ENCODE measurements around the gene PALLD.

- TF ChIP-seq ZNF232 (CRISPR knock-in tag; IDR thresholded peaks at IDR 0.05; ENCODE audit: borderline replicate concordance) (no peak), ZNF331 (CRISPR knock-in tag; IDR thresholded peaks at IDR 0.05) (no peak), CTCF (CRISPR knock-in tag; IDR thresholded peaks at IDR 0.05) (no peak), POLR2A (IDR thresholded peaks at IDR 0.05; ENCODE audit: insufficient read depth in 1 of 2, low read depth in 2 of 2, low read length in 2 of 2) (no peak), RAD51 (IDR thresholded peaks at IDR 0.05; ENCODE audit: borderline replicate concordance) (no peak), ZNF329 (CRISPR knock-in tag; IDR thresholded peaks at IDR 0.05; ENCODE audit: low read depth) (no peak), ZNF24 (IDR thresholded peaks at IDR 0.05) (no peak), HDAC1 (CRISPR knock-in tag; IDR thresholded peaks at IDR 0.05) (no peak), JUN (CRISPR knock-in tag; IDR thresholded peaks at IDR 0.05) (no peak), EP300 (IDR thresholded peaks at IDR 0.05; ENCODE audit: low read depth in 2 of 2, low read length in 2 of 2) (no peak), EP300 (CRISPR knock-in tag; IDR thresholded peaks at IDR 0.05; ENCODE audit: borderline replicate concordance) (no peak), SIN3B (IDR thresholded peaks at IDR 0.05; ENCODE audit: low read length) (no peak), HNRNPLL (IDR thresholded peaks at IDR 0.05; ENCODE audit: low read depth, low read length, poor library complexity, severe bottlenecking) (no peak), ZZZ3 (CRISPR knock-in tag; IDR thresholded peaks at IDR 0.05; ENCODE audit: borderline replicate concordance) (no peak), SMC3 (IDR thresholded peaks at IDR 0.05; ENCODE audit: low read length) (no peak)
Observed at GRCh38 chr4:168857009-168857408, 360.2 kb downstream of the PALLD start.
